ENCODE measurements around the gene GPRC5C.
"Not testable (repeated sequence)": the region's sequence is repeated elsewhere in the genome, so short reads cannot be mapped to it uniquely, and the experiment has no call there.

GPRC5C gene

DNA sequence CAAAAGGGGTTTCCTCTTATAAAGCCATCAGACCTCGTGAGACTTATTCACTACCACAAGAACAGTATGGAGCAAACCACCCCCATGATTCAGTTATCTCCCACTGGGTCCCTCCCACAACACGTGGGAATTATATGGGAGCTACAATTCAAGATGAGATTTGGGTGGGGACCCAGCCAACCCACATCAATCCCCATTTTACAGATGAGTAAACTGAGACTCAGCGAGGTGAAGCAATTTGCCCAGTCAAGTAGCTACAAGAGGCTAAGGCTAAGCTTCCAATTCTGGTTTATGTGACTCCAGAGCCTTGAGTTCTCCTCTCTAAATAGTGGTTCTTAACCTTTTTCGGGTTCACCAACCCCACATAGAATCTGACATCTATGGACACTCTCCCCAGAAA, 43.3 kb downstream of the GPRC5C start:
- Histone ChIP-seq H3K27me3 (ENCODE audit: insufficient read depth, low read length) (peaks cover 8% of the 10 kb centered on the region; the same call in 1 of the 2 replicates), H3K4me1 (ENCODE audit: control insufficient read depth, insufficient read depth, low read length, unreplicated experiment) (no peaks in the 10 kb centered on the region), H3K36me3 (ENCODE audit: insufficient read depth, low read length) (no peaks in the 10 kb centered on the region), H3K27ac (ENCODE audit: low read depth, low read length) (no peak overlapping the region), H3K4me3 (ENCODE audit: low read depth, low read length) (no peak overlapping the region), H2AFZ (ENCODE audit: low read length, unreplicated experiment) (no peak overlapping the region), H3K79me2 (ENCODE audit: control insufficient read depth, insufficient read depth, low read length, unreplicated experiment) (no peaks in the 10 kb centered on the region)

DNA sequence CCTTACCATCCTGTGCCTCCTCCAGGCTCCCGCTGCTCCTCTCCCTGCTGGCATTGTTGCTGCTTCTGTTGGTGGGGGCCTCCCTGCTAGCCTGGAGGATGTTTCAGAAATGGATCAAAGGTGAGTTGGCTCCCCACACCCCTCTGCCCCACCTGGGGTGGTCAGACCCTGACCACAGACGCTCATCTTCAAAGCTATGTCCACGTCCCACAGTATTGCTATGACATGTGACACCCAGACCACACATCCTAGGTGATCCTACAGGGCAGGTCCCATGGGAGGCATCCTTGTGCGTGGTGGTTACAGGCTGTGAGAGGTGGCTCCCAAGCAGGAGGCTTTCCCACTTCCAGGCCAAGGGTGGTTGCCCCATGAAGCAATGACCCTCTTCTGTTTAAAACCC, 45.5 kb downstream of the GPRC5C start:
- Histone ChIP-seq H3K27me3 (ENCODE audit: insufficient read depth, low read length) (peaks cover 12% of the 10 kb centered on the region; the same call in 1 of the 2 replicates), H3K27ac (ENCODE audit: low read depth, low read length) (no peak overlapping the region), H3K36me3 (ENCODE audit: insufficient read depth, low read length) (no peaks in the 10 kb centered on the region), H3K4me1 (ENCODE audit: control insufficient read depth, insufficient read depth, low read length, unreplicated experiment) (no peaks in the 10 kb centered on the region), H2AFZ (ENCODE audit: low read length, unreplicated experiment) (no peak overlapping the region), H3K4me3 (ENCODE audit: low read depth, low read length) (no peak overlapping the region), H3K79me2 (ENCODE audit: control insufficient read depth, insufficient read depth, low read length, unreplicated experiment) (no peaks in the 10 kb centered on the region)

DNA sequence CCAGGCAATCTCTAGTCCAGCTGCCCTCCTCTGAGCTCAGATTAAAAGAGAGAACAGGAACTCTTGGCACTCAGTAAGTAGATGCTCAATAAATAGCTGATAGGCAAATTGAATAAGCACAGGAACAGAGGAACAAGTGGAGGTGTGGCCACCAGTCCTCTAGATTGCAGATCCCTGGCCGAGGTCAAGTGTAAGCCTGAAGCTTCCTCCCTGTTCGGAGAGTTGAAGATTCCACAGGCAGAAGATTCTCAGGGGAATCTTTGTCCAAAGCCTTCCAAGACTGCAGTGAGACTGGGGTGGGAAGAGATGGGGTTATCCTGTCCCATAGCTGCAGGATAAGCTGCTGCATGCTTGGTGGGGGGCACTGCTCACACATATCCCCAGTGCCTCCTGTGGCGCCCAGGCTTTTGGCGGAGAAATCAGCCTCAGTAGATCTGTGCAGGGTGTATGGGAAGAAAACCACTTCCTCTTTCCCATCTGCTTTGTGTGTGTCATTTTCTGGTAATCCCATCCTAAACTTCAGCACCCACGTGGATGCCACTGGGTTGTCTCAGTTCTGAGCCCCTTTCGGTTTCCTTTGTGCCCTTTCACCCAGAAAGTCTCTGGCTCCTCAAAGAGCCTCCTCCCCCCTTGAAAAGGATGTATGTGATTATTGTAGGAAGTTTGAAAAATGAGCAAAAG, 46.7 kb downstream of the GPRC5C start:
- Histone ChIP-seq H3K79me2 (ENCODE audit: control insufficient read depth, insufficient read depth, low read length, unreplicated experiment) (no peaks in the 10 kb centered on the region), H3K27ac (ENCODE audit: low read depth, low read length) (no peak overlapping the region), H3K36me3 (ENCODE audit: insufficient read depth, low read length) (no peaks in the 10 kb centered on the region), H3K4me1 (ENCODE audit: control insufficient read depth, insufficient read depth, low read length, unreplicated experiment) (no peaks in the 10 kb centered on the region), H2AFZ (ENCODE audit: low read length, unreplicated experiment) (no peak overlapping the region), H3K4me3 (ENCODE audit: low read depth, low read length) (no peak overlapping the region), H3K27me3 (ENCODE audit: insufficient read depth, low read length) (peaks cover 12% of the 10 kb centered on the region; the same call in 1 of the 2 replicates)

DNA sequence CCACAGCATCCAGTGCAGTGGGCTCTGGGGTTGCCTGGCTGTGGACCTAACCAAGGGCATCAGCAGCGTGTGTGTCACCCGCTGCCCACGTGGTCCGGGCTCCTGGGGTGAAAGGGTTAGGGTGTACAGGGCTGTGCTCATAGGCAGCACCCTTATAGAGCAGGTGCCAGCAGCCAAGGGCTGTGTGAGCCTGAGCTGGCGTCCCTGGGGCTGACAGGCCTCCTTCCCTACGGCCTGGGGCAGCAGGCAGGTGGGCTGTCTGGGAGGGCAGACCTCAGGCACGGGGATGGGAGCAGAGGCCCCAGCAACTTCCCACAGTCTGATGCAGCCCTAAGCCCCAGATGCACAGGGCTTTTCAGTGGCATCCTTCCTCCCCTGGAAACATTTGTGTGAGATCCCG, 48.4 kb downstream of the GPRC5C start:
- H3K79me2 ChIP-seq (ENCODE audit: control insufficient read depth, insufficient read depth, low read length, unreplicated experiment), result no peaks in the 10 kb centered on the region
- no peaks in the 10 kb centered on the region for H3K36me3 ChIP-seq (ENCODE audit: insufficient read depth, low read length)
- no peak overlapping the region for H3K4me3 ChIP-seq (ENCODE audit: low read depth, low read length)
- H3K4me1 ChIP-seq (ENCODE audit: control insufficient read depth, insufficient read depth, low read length, unreplicated experiment), result no peaks in the 10 kb centered on the region
- no peak overlapping the region for H3K27ac ChIP-seq (ENCODE audit: low read depth, low read length)
- H3K27me3 ChIP-seq (ENCODE audit: insufficient read depth, low read length), result peaks cover 23% of the 10 kb centered on the region
- no peak overlapping the region for H2AFZ ChIP-seq (ENCODE audit: low read length, unreplicated experiment)

DNA sequence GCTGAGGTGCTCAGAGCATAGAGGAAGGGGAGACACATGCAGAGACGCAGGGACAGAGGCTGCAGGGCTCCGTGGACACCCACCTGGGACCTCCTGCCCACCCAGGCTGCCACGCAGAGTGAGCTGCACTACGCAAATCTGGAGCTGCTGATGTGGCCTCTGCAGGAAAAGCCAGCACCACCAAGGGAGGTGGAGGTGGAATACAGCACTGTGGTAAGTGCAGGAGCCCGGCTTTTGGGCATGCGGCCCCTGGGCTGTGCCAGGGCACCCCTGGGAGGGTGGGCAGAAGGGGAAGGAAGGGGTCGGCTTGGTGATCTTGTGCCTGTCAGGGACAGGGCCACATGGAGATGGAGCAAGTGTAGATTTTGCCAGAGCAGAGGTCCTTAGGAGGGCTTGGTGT, 49.7 kb downstream of the GPRC5C start:
- Histone ChIP-seq H3K27me3 (ENCODE audit: insufficient read depth, low read length) (peaks cover 34% of the 10 kb centered on the region), H3K36me3 (ENCODE audit: insufficient read depth, low read length) (no peaks in the 10 kb centered on the region), H3K4me1 (ENCODE audit: control insufficient read depth, insufficient read depth, low read length, unreplicated experiment) (no peaks in the 10 kb centered on the region), H3K27ac (ENCODE audit: low read depth, low read length) (no peak overlapping the region), H3K4me3 (ENCODE audit: low read depth, low read length) (no peak overlapping the region), H2AFZ (ENCODE audit: low read length, unreplicated experiment) (no peak overlapping the region), H3K79me2 (ENCODE audit: control insufficient read depth, insufficient read depth, low read length, unreplicated experiment) (no peaks in the 10 kb centered on the region)

DNA sequence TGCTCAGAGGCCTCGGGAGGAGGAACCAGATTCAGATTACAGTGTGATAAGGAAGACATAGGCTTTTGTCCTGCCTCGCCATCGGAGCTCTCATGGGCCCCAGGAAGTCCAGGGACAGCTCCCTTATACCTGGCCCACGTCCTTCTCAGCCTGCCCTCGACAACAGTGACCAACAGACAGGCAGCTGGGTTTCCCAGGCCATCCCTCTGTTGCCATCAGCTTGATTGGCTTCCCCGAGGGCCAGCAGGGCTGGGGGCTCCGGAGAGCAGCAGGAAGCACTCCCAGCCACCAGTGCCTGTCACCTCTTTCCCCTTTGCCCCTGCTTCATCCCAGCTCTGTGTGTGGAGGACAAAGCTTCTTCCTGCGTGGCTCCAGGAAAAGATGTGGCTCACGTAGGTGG, 52.2 kb downstream of the GPRC5C start:
- H3K27ac ChIP-seq (ENCODE audit: low read depth, low read length), result no peak overlapping the region
- peaks cover 34% of the 10 kb centered on the region for H3K27me3 ChIP-seq (ENCODE audit: insufficient read depth, low read length)
- no peaks in the 10 kb centered on the region for H3K4me1 ChIP-seq (ENCODE audit: control insufficient read depth, insufficient read depth, low read length, unreplicated experiment)

DNA sequence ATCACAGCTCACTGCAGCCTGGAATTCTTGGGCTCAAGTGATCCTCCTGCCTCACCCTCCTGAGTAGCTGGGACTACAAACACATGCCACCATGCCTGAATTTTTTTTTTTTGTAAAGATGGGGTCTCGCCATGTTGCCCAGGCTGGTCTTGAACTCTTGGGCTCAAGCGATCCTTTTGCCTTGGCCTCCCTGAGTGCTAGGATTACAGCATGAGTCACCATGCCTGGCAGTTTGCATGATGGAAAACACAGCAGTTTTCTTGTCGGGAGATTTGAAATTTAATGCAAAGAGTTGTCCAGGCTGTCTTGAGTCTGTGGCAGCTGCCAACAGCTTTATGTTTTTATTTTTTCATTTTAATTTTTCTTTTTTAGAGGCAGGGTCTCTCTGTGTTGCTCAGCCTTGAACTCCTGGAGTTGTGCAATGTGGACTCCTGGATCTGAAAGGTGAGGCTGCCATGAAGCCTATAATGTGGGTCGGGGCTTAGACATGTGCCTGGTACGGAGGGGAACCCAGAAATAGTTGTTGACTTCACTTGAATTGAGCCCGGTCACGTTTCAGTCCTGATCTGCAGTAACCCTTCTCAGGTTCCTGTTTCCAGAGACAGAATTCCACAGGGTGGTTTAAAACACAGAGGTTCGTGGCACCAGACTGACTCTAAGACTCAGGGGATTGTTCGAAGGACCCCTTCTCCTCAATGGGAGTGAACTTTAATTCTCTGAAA, 53.3 kb downstream of the GPRC5C start:
- Histone ChIP-seq H3K4me3 (ENCODE audit: low read depth, low read length) (no peak overlapping the region), H3K79me2 (ENCODE audit: control insufficient read depth, insufficient read depth, low read length, unreplicated experiment) (no peaks in the 10 kb centered on the region), H3K36me3 (ENCODE audit: insufficient read depth, low read length) (no peaks in the 10 kb centered on the region), H2AFZ (ENCODE audit: low read length, unreplicated experiment) (no peak overlapping the region), H3K4me1 (ENCODE audit: control insufficient read depth, insufficient read depth, low read length, unreplicated experiment) (no peaks in the 10 kb centered on the region), H3K27ac (ENCODE audit: low read depth, low read length) (no peak overlapping the region), H3K27me3 (ENCODE audit: insufficient read depth, low read length) (peaks cover 34% of the 10 kb centered on the region)

More for the DNA sequence above, 52.2 kb downstream of the GPRC5C start:
- Histone ChIP-seq H3K36me3 (ENCODE audit: insufficient read depth, low read length) (no peaks in the 10 kb centered on the region), H3K4me3 (ENCODE audit: low read depth, low read length) (no peak overlapping the region), H2AFZ (ENCODE audit: low read length, unreplicated experiment) (no peak overlapping the region), H3K79me2 (ENCODE audit: control insufficient read depth, insufficient read depth, low read length, unreplicated experiment) (no peaks in the 10 kb centered on the region)

DNA sequence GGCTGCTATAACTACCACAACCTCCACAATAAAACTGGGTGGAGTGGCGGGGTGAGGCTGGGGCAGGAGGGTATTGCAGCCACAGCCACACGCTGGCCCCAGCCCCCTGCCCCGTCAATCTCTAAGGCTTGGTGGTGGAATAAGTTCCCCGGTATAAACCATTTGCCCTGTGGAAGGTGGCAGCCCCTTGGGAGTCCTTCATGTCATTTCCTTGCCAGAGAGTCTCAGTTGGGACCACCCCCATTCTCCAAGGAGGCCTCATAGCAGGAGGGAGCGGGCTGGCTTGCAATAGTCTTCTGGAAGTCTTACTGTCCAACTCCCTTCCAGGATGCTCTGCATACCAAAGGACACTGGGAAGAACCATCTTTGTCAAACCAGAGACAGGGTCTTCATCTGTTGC, 54.0 kb downstream of the GPRC5C start:
- H3K79me2 ChIP-seq (ENCODE audit: control insufficient read depth, insufficient read depth, low read length, unreplicated experiment), result no peaks in the 10 kb centered on the region
- H3K4me1 ChIP-seq (ENCODE audit: control insufficient read depth, insufficient read depth, low read length, unreplicated experiment), result no peaks in the 10 kb centered on the region
- H3K36me3 ChIP-seq (ENCODE audit: insufficient read depth, low read length), result no peaks in the 10 kb centered on the region

DNA sequence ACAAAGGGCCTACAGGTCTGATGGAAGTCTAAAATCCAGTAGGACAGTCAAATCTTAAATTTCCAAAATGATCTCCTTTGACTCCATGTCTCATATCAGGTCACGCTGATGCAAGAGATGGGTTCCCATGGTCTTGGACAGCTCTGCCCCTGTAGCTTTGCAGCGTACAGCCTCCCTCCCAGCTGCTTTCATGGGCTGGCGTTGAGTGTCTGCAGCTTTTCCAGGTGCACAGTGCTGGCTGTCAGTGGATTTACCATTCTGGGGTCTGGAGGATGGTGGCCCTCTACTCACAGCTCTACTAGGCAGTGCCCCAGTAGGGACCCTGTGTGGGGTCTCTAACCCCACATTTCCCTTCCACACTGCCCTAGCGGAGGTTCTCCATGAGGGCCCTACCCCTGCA, 56.4 kb downstream of the GPRC5C start:
- H3K27ac ChIP-seq (ENCODE audit: low read depth, low read length); H3K4me1 ChIP-seq (ENCODE audit: control insufficient read depth, insufficient read depth, low read length, unreplicated experiment); H3K36me3 ChIP-seq (ENCODE audit: insufficient read depth, low read length); H3K4me3 ChIP-seq (ENCODE audit: low read depth, low read length); H2AFZ ChIP-seq (ENCODE audit: low read length, unreplicated experiment); H3K79me2 ChIP-seq (ENCODE audit: control insufficient read depth, insufficient read depth, low read length, unreplicated experiment): not testable (repeated sequence)
- peaks cover 26% of the 10 kb centered on the region for H3K27me3 ChIP-seq (ENCODE audit: insufficient read depth, low read length)

More for the DNA sequence above, 54.0 kb downstream of the GPRC5C start:
- Histone ChIP-seq H3K27ac (ENCODE audit: low read depth, low read length) (no peak overlapping the region), H3K27me3 (ENCODE audit: insufficient read depth, low read length) (peaks cover 37% of the 10 kb centered on the region), H2AFZ (ENCODE audit: low read length, unreplicated experiment) (no peak overlapping the region), H3K4me3 (ENCODE audit: low read depth, low read length) (no peak overlapping the region)

DNA sequence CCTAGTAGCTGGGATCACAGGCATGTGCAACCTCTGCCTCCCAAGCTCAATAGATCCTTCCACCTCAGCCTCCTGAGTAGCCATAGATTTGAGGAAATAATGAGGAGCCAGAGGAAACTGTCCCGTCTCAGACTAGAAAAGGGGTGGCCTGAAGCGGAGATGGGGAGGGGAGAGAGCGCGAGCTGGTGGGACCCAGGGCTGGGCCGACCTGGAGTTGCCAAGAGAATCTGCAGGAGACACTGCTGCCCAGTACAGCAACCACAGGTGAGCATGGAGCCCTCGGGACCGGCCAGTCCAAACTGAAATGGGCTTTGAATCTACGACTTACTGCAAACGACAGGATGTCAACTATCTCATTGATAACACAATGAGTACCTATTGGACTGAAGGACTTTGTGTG, 58.8 kb downstream of the GPRC5C start:
- no peak overlapping the region for H3K27ac ChIP-seq (ENCODE audit: low read depth, low read length)
- no peaks in the 10 kb centered on the region for H3K4me1 ChIP-seq (ENCODE audit: control insufficient read depth, insufficient read depth, low read length, unreplicated experiment)
- H3K4me3 ChIP-seq (ENCODE audit: low read depth, low read length), result no peak overlapping the region
- no peaks in the 10 kb centered on the region for H3K36me3 ChIP-seq (ENCODE audit: insufficient read depth, low read length)
- H3K27me3 ChIP-seq (ENCODE audit: insufficient read depth, low read length), result peaks cover 13% of the 10 kb centered on the region
- no peak overlapping the region for H2AFZ ChIP-seq (ENCODE audit: low read length, unreplicated experiment)
- H3K79me2 ChIP-seq (ENCODE audit: control insufficient read depth, insufficient read depth, low read length, unreplicated experiment), result no peaks in the 10 kb centered on the region

DNA sequence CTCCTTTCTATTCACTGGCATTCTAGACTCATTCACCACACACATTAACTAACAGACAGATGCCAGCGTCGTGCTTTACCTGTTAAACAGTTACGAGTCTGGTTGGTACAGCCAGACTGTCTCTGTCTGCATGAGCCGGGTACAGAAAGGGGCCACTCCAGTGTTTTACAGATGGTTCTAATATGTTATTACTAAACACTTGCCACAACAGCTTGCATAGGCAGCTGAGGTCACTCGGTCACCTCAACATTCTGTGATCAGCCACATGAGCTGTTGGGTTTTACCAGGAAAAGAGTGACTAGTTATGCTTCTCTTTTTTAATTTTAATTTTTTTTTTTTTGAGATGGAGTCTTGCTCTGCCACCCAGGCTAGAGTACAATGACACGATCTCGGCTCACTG, 59.7 kb downstream of the GPRC5C start:
- Histone ChIP-seq H3K27ac (ENCODE audit: low read depth, low read length) (no peak overlapping the region), H3K79me2 (ENCODE audit: control insufficient read depth, insufficient read depth, low read length, unreplicated experiment) (no peaks in the 10 kb centered on the region), H3K4me3 (ENCODE audit: low read depth, low read length) (no peak overlapping the region), H3K36me3 (ENCODE audit: insufficient read depth, low read length) (no peaks in the 10 kb centered on the region), H2AFZ (ENCODE audit: low read length, unreplicated experiment) (no peak overlapping the region), H3K4me1 (ENCODE audit: control insufficient read depth, insufficient read depth, low read length, unreplicated experiment) (no peaks in the 10 kb centered on the region), H3K27me3 (ENCODE audit: insufficient read depth, low read length) (peaks cover 12% of the 10 kb centered on the region)
